Activated CD4-positive, alpha-beta memory T cell treated with anti-CD3 and anti-CD28 coated beads, Interleukin-2, amount 10 ng/mL, durations not matched to agents 7 days and 5 days (primary cell): ENCODE results near the gene GATD1. TPM values are rescaled to one million over a fixed set of nuclear protein-coding genes. Genes with fewer than 3 reads are reported as not detected.

Source experiments
- CTCF ChIA-PET: fragments of 350-600 bp; sonication (Branson Sonifier 250); formaldehyde crosslinking; loops from one replicate; lab custom pipeline; 2021; ENCODE audit warnings: antibody characterized with exemption, inconsistent platforms; lab: Charles Lee
- POLR2A ChIA-PET: fragments of 350-600 bp; sonication (Branson Sonifier 250); formaldehyde crosslinking; loops from one replicate; lab custom pipeline; 2021; ENCODE audit warnings: antibody characterized with exemption; lab: Charles Lee
- DNase-seq: peaks from one replicate; pipeline ENCODE4 v3.0.0-alpha.2; 2020
- H3K27ac Mint-ChIP-seq: one replicate; pipeline ENCODE4 v1.8.0; 2021; ENCODE audit warnings: mild to moderate bottlenecking, mixed read lengths
- H3K27me3 Mint-ChIP-seq: one replicate; pipeline ENCODE4 v1.8.0; 2021; ENCODE audit warnings: mixed read lengths
- H3K36me3 Mint-ChIP-seq: one replicate; pipeline ENCODE4 v1.8.0; 2021; ENCODE audit warnings: low read depth, mixed read lengths
- H3K4me1 Mint-ChIP-seq: one replicate; pipeline ENCODE4 v1.8.0; 2021; ENCODE audit warnings: mixed read lengths
- H3K4me3 Mint-ChIP-seq: one replicate; pipeline ENCODE4 v1.8.0; 2021; ENCODE audit warnings: mild to moderate bottlenecking, mixed read lengths
- H3K9me3 Mint-ChIP-seq: one replicate; pipeline ENCODE4 v1.8.0; 2021; ENCODE audit warnings: mixed read lengths
- total RNA-seq, 2 experiments: library from RNA; stranded (reverse); gene quantifications; one replicate each; pipeline ENCODE4 v1.2.3, GENCODE V29; 2021

GATD1 gene
- total RNA-seq, 2 experiments from 2014 or later = 48.6 to 52.9 TPM

- Mint-ChIP-seq H3K9me3 (no peaks in the 10 kb centered on the region), H3K36me3 (peaks cover 23% of the 10 kb centered on the region), H3K4me3 (peak within 1 kb of the TSS; percentile 93), H3K27me3 (no peaks in the 10 kb centered on the region), H3K27ac (peak within 1 kb of the TSS; percentile 89), H3K4me1 (peaks cover 37% of the 10 kb centered on the region)
- CTCF ChIA-PET = interaction anchor here (0.8 to 1.4 kb wide), 2 partner anchors 11 to 32 kb away, joined by 3 read pairs; no protein-coding TSS in a partner anchor
- DNase-seq = peak; percentile 87
- POLR2A ChIA-PET = interaction anchor here (0.7 to 3.9 kb wide), 2 partner anchors 11 kb away, joined by 3 to 23 read pairs; partner anchors contain the start of gene RPLP2
Observed at GRCh38 chr11:798093-798713, 20.9 kb upstream of the GATD1 start, which contains the start of gene SLC25A22. Gene SLC25A22, minus strand, starts transcription at chr11:798281. Its CDS starts 3,275 bp downstream, at chr11:795006.

- POLR2A ChIA-PET = interaction anchor here (0.8 to 3.9 kb wide), 6 partner anchors 8 to 22 kb away, joined by 3 to 35 read pairs (median 16); partner anchors contain the start of genes GATD1, PIDD1, PNPLA2 and RPLP2
- peak; percentile 76 for DNase-seq
- Mint-ChIP-seq H3K4me1 (peaks cover 33% of the 10 kb centered on the region), H3K36me3 (peaks cover 22% of the 10 kb centered on the region), H3K27ac (peak overlapping the region; percentile 89), H3K9me3 (no peaks in the 10 kb centered on the region), H3K27me3 (no peaks in the 10 kb centered on the region), H3K4me3 (peak overlapping the region; percentile 93)
- CTCF ChIA-PET = interaction anchor here (1.4 kb wide), 1 partner anchor 33 kb away, joined by 3 read pairs; no protein-coding TSS in a partner anchor
Observed at GRCh38 chr11:797296-798092, 20.2 kb upstream of the GATD1 start.

- CTCF ChIA-PET = no interaction called here
- POLR2A ChIA-PET = interaction anchor here (0.8 to 3.9 kb wide), 10 partner anchors 9 to 221 kb away, joined by 3 to 35 read pairs (median 4); partner anchors contain the start of genes GATD1, PHRF1, PIDD1 and PNPLA2
- Mint-ChIP-seq H3K36me3 (peaks cover 19% of the 10 kb centered on the region), H3K4me1 (peaks cover 32% of the 10 kb centered on the region), H3K27me3 (no peaks in the 10 kb centered on the region), H3K27ac (peak overlapping the region; percentile 89), H3K9me3 (no peaks in the 10 kb centered on the region), H3K4me3 (peak overlapping the region; percentile 93)
- DNase-seq = no peak
Observed at GRCh38 chr11:796565-797295, 19.4 kb upstream of the GATD1 start.

GRCh38 chr11:795634-796564, 18.6 kb upstream of the GATD1 start:
- H3K4me3 Mint-ChIP-seq = peak overlapping the region; percentile 93
- no peaks in the 10 kb centered on the region for H3K9me3 Mint-ChIP-seq
- ChIA-PET CTCF (no interaction called here), POLR2A (interaction anchor here (0.6 to 3.9 kb wide), 11 partner anchors 8 to 220 kb away, joined by 3 to 35 read pairs (median 4); partner anchors contain the start of genes GATD1, PHRF1, PIDD1 and PNPLA2)
- H3K36me3 Mint-ChIP-seq = peaks cover 17% of the 10 kb centered on the region
- DNase-seq = peak; percentile 87
- no peaks in the 10 kb centered on the region for H3K27me3 Mint-ChIP-seq
- peak overlapping the region; percentile 89 for H3K27ac Mint-ChIP-seq
- H3K4me1 Mint-ChIP-seq = peaks cover 30% of the 10 kb centered on the region

GRCh38 chr11:794766-795633, 17.7 kb upstream of the GATD1 start:
- Mint-ChIP-seq H3K27ac (peak overlapping the region; percentile 16), H3K36me3 (peaks cover 14% of the 10 kb centered on the region), H3K4me1 (peaks cover 35% of the 10 kb centered on the region), H3K4me3 (peak overlapping the region; percentile 93), H3K27me3 (no peaks in the 10 kb centered on the region), H3K9me3 (no peaks in the 10 kb centered on the region)
- no peak for DNase-seq
- CTCF ChIA-PET = no interaction called here
- POLR2A ChIA-PET = interaction anchor here (0.6 to 3.9 kb wide), 6 partner anchors 9 to 219 kb away, joined by 3 to 35 read pairs (median 12); partner anchors contain the start of genes GATD1, PHRF1, PIDD1 and RPLP2

- Mint-ChIP-seq H3K27me3 (no peaks in the 10 kb centered on the region), H3K4me3 (peak overlapping the region; percentile 54), H3K36me3 (peaks cover 14% of the 10 kb centered on the region), H3K27ac (no peak overlapping the region), H3K4me1 (peaks cover 40% of the 10 kb centered on the region), H3K9me3 (no peaks in the 10 kb centered on the region)
- ChIA-PET CTCF (no interaction called here), POLR2A (interaction anchor here (0.7 to 3.9 kb wide), 5 partner anchors 11 to 25 kb away, joined by 3 to 23 read pairs (median 3); partner anchors contain the start of genes PIDD1, PNPLA2 and RPLP2)
- DNase-seq = no peak
Observed at GRCh38 chr11:794013-794765, 16.9 kb upstream of the GATD1 start.

- no peaks in the 10 kb centered on the region for H3K27me3 Mint-ChIP-seq
- peaks cover 11% of the 10 kb centered on the region for H3K36me3 Mint-ChIP-seq
- peaks cover 42% of the 10 kb centered on the region for H3K4me1 Mint-ChIP-seq
- ChIA-PET POLR2A (interaction anchor here (0.7 to 1.1 kb wide), 4 partner anchors 11 to 26 kb away, joined by 3 read pairs; partner anchors contain the start of genes PIDD1 and PNPLA2), CTCF (no interaction called here)
- H3K4me3 Mint-ChIP-seq = peak overlapping the region; percentile 54
- DNase-seq = no peak
- no peaks in the 10 kb centered on the region for H3K9me3 Mint-ChIP-seq
- H3K27ac Mint-ChIP-seq = no peak overlapping the region
Observed at GRCh38 chr11:793556-793955, 16.3 kb upstream of the GATD1 start.

GRCh38 chr11:792873-793272, 15.6 kb upstream of the GATD1 start:
- no peaks in the 10 kb centered on the region for H3K27me3 Mint-ChIP-seq
- no peaks in the 10 kb centered on the region for H3K9me3 Mint-ChIP-seq
- no peak for DNase-seq
- H3K4me1 Mint-ChIP-seq = peaks cover 41% of the 10 kb centered on the region
- no peak overlapping the region for H3K27ac Mint-ChIP-seq
- no peak overlapping the region for H3K4me3 Mint-ChIP-seq
- ChIA-PET POLR2A (interaction anchor here (1.1 kb wide), 1 partner anchor 26 kb away, joined by 3 read pairs; the partner anchor contains the start of gene PNPLA2), CTCF (no interaction called here)
- peaks cover 11% of the 10 kb centered on the region for H3K36me3 Mint-ChIP-seq

- POLR2A ChIA-PET = no interaction called here
- no peak for DNase-seq
- Mint-ChIP-seq H3K27me3 (no peaks in the 10 kb centered on the region), H3K27ac (no peak overlapping the region), H3K9me3 (no peaks in the 10 kb centered on the region), H3K4me3 (no peak overlapping the region), H3K4me1 (peaks cover 42% of the 10 kb centered on the region), H3K36me3 (peaks cover 11% of the 10 kb centered on the region)
- CTCF ChIA-PET = no interaction called here
Observed at GRCh38 chr11:792535-792821, 15.2 kb upstream of the GATD1 start.

GRCh38 chr11:791658-792534, 14.6 kb upstream of the GATD1 start:
- no peak overlapping the region for H3K4me3 Mint-ChIP-seq
- DNase-seq = no peak
- H3K9me3 Mint-ChIP-seq = no peaks in the 10 kb centered on the region
- ChIA-PET POLR2A (interaction anchor here (0.9 to 1.1 kb wide), 2 partner anchors 14 to 17 kb away, joined by 3 to 5 read pairs; partner anchors contain the start of genes GATD1 and RPLP2), CTCF (no interaction called here)
- H3K27me3 Mint-ChIP-seq = no peaks in the 10 kb centered on the region
- H3K27ac Mint-ChIP-seq = no peak overlapping the region
- H3K36me3 Mint-ChIP-seq = peaks cover 11% of the 10 kb centered on the region
- peaks cover 37% of the 10 kb centered on the region for H3K4me1 Mint-ChIP-seq
